Loucy (cell line): ENCODE results near the gene DGKQ.

Source experiments
- EZH2phosphoT487 ChIP-seq: fragments of 200-600 bp; IDR thresholded peaks from 2 replicates; pipeline ENCODE4 v1.6.1; 2018; ENCODE audit warnings: antibody characterized with exemption, mild to moderate bottlenecking, moderate library complexity, borderline replicate concordance
- TF ChIP-seq, protein P1 (sequence below): fragments of 200-600 bp; sonication (generic); conservative IDR thresholded peaks from 2 replicates; pipeline ENCODE4 v1.5.1; 2014; ENCODE audit warnings: mild to moderate bottlenecking, antibody characterized with exemption, low read length

DNA sequence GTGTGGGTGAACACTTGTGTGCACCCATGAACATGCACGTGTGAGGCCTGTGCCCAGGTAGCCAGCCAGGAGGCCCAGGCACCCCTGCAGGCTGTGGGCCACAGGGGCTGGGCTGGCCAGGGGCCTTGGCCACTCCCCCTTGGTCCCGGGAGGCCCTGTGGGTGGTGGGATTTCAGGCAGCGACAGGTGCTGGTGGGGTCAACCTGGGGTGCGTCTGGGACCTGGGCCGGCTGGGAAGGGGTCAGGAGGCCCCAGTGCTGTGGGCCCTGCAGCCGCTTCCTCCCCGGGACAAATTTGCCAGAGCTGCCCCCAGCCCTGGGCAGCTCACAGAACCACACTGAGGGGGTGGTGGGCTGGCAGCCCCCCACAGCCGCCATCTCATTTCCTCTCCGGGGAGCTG, 46.0 kb upstream of the DGKQ start:
- TF ChIP-seq, protein P1, sequence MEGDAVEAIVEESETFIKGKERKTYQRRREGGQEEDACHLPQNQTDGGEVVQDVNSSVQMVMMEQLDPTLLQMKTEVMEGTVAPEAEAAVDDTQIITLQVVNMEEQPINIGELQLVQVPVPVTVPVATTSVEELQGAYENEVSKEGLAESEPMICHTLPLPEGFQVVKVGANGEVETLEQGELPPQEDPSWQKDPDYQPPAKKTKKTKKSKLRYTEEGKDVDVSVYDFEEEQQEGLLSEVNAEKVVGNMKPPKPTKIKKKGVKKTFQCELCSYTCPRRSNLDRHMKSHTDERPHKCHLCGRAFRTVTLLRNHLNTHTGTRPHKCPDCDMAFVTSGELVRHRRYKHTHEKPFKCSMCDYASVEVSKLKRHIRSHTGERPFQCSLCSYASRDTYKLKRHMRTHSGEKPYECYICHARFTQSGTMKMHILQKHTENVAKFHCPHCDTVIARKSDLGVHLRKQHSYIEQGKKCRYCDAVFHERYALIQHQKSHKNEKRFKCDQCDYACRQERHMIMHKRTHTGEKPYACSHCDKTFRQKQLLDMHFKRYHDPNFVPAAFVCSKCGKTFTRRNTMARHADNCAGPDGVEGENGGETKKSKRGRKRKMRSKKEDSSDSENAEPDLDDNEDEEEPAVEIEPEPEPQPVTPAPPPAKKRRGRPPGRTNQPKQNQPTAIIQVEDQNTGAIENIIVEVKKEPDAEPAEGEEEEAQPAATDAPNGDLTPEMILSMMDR: no peak
- no peak for TF ChIP-seq EZH2phosphoT487
